HepG2 (cell line): Measurements from ENCODE around the gene LGR6. TPM values are rescaled to one million over a fixed set of nuclear protein-coding genes. Genes with fewer than 3 reads are reported as not detected.

Source experiments
- DPF2 ChIP-seq: sonication (generic); formaldehyde crosslinking; IDR thresholded peaks from 2 replicates; pipeline ENCODE4 v1.4.0; 2020; ENCODE audit warnings: mild to moderate bottlenecking, low read depth, missing genetic modification reagents, borderline replicate concordance
- E2F5 ChIP-seq: sonication (generic); formaldehyde crosslinking; conservative IDR thresholded peaks from 2 replicates; pipeline ENCODE4 v1.4.0; 2020; ENCODE audit warnings: missing genetic modification reagents
- EEA1 ChIP-seq: sonication (generic); formaldehyde crosslinking; IDR thresholded peaks from 2 replicates; pipeline ENCODE4 v1.5.1; 2020; ENCODE audit warnings: mild to moderate bottlenecking, missing genetic modification reagents, borderline replicate concordance
- ELF1 ChIP-seq: sonication (generic); formaldehyde crosslinking; IDR thresholded peaks from 2 replicates; pipeline ENCODE4 v1.4.0; 2020; ENCODE audit warnings: missing genetic modification reagents
- ETV5 ChIP-seq: IDR thresholded peaks from 2 replicates; pipeline ENCODE4 v1.6.1; 2018; ENCODE audit warnings: missing biosample characterization, missing genetic modification reagents, inconsistent platforms, borderline replicate concordance
- HBP1 ChIP-seq: IDR thresholded peaks from 2 replicates; pipeline ENCODE4 v1.6.1; 2016; ENCODE audit warnings: low read depth, control low read depth
- MAFK ChIP-seq, 2 experiments: IDR thresholded peaks in 1 of 2; conservative IDR thresholded peaks in 1 of 2; 2 replicates each; pipeline ENCODE4 v1.6.1; 2011; ENCODE audit warnings: improper control_type of control experiment in 2 of 2, low read length in 2 of 2
- MTA1 ChIP-seq: sonication (generic); formaldehyde crosslinking; IDR thresholded peaks from 2 replicates; pipeline ENCODE4 v1.4.0; 2020; ENCODE audit warnings: missing genetic modification reagents, mild to moderate bottlenecking, borderline replicate concordance
- MXI1 ChIP-seq: IDR thresholded peaks from 3 replicates; pipeline ENCODE4 v1.6.1; 2012; ENCODE audit warnings: low read depth, low read length, inconsistent platforms, borderline replicate concordance
- MYC ChIP-seq: sonication (generic); formaldehyde crosslinking; IDR thresholded peaks from 2 replicates; pipeline ENCODE4 v1.9.0; 2021; ENCODE audit warnings: missing genetic modification reagents, borderline replicate concordance
- MYNN ChIP-seq: sonication (generic); formaldehyde crosslinking; IDR thresholded peaks from 2 replicates; pipeline ENCODE4 v1.4.0; 2020; ENCODE audit warnings: mild to moderate bottlenecking, low read depth, missing genetic modification reagents
- PAF1 ChIP-seq: IDR thresholded peaks from 2 replicates; pipeline ENCODE4 v1.6.1; 2016; ENCODE audit warnings: missing genetic modification reagents, missing compliant biosample characterization
- PLRG1 ChIP-seq: fragments of 450-650 bp; conservative IDR thresholded peaks from 2 replicates; pipeline ENCODE4 v1.6.1; 2016
- SAFB2 ChIP-seq: sonication (generic); formaldehyde crosslinking; IDR thresholded peaks from 2 replicates; pipeline ENCODE4 v1.5.1; 2020; ENCODE audit warnings: missing genetic modification reagents, low read depth, mild to moderate bottlenecking, borderline replicate concordance
- TBP ChIP-seq: sonication (generic); formaldehyde crosslinking; IDR thresholded peaks from 2 replicates; pipeline ENCODE4 v1.5.0; 2020; ENCODE audit warnings: missing genetic modification reagents
- TGIF2 ChIP-seq: IDR thresholded peaks from 2 replicates; pipeline ENCODE4 v1.6.1; 2016; ENCODE audit warnings: control low read depth, missing compliant biosample characterization
- THYN1 ChIP-seq: sonication (generic); formaldehyde crosslinking; IDR thresholded peaks from 2 replicates; pipeline ENCODE4 v1.8.1; 2023; ENCODE audit warnings: low read depth, mild to moderate bottlenecking, moderate library complexity, missing genetic modification reagents, borderline replicate concordance
- U2AF2 ChIP-seq: fragments of 200-400 bp; formaldehyde crosslinking; IDR thresholded peaks from 2 replicates; pipeline ENCODE4 v1.6.1; 2017; ENCODE audit warnings: low read depth, mild to moderate bottlenecking, low read length
- ZBTB37 ChIP-seq: sonication (generic); formaldehyde crosslinking; IDR thresholded peaks from 2 replicates; pipeline ENCODE4 v1.4.0; 2020; ENCODE audit warnings: mild to moderate bottlenecking, missing genetic modification reagents
- ZNF235 ChIP-seq: sonication (generic); formaldehyde crosslinking; IDR thresholded peaks from 2 replicates; pipeline ENCODE4 v1.8.1; 2023; ENCODE audit warnings: mild to moderate bottlenecking, missing genetic modification reagents, borderline replicate concordance
- ZNF3 ChIP-seq: IDR thresholded peaks from 2 replicates; pipeline ENCODE4 v1.7.0; 2017; ENCODE audit warnings: inconsistent platforms
- ZNF552 ChIP-seq: sonication (generic); formaldehyde crosslinking; IDR thresholded peaks from 2 replicates; pipeline ENCODE4 v1.9.0; 2022; ENCODE audit warnings: missing genetic modification reagents, mild to moderate bottlenecking, borderline replicate concordance
- ZNF674 ChIP-seq: sonication (generic); formaldehyde crosslinking; IDR thresholded peaks from 2 replicates; pipeline ENCODE4 v1.5.0; 2020; ENCODE audit warnings: low read depth, mild to moderate bottlenecking, missing genetic modification reagents
- polyA plus RNA-seq, 8 experiments: library from polyadenylated mRNA; depleted of rRNA in 3 of 8; stranded (reverse) in 7 of 8; unstranded in 1 of 8; fragments of >200 nt; fragmentation: Illumina TruSeq in 4 of 8; extraction: Trizol in 4 of 8; gene quantifications; 2 replicates each; pipeline versions ENCODE4 v1.2.1 to v1.2.3, GENCODE V29; 2011 to 2016; ENCODE audit warnings: low read depth in 4 of 8, missing spikeins in 1 of 8, mixed read lengths in 1 of 8; ENCODE audit not compliant: insufficient read depth in 1 of 8
- total RNA-seq, 5 experiments: library from RNA; depleted of rRNA; stranded (reverse); fragments of >200 nt; fragmentation: Illumina TruSeq; extraction: Trizol; gene quantifications; 2 replicates each; pipeline ENCODE4 v1.2.3, GENCODE V29; 2016; ENCODE audit warnings: low read depth in 1 of 5
- TF ChIP-seq, protein P1 (sequence below): sonication (generic); formaldehyde crosslinking; IDR thresholded peaks from 2 replicates; pipeline ENCODE4 v1.5.0; 2020; ENCODE audit warnings: missing genetic modification reagents
- TF ChIP-seq, protein P2 (sequence below): IDR thresholded peaks from 2 replicates; pipeline ENCODE4 v1.6.1; 2016

Gene LGR6
- total and polyA plus RNA-seq, 2 of the 13 experiments (the other 11 are each of a cell fraction or from before 2014, with no cell fraction given), result 0.07 TPM; not detected in 1

DNA sequence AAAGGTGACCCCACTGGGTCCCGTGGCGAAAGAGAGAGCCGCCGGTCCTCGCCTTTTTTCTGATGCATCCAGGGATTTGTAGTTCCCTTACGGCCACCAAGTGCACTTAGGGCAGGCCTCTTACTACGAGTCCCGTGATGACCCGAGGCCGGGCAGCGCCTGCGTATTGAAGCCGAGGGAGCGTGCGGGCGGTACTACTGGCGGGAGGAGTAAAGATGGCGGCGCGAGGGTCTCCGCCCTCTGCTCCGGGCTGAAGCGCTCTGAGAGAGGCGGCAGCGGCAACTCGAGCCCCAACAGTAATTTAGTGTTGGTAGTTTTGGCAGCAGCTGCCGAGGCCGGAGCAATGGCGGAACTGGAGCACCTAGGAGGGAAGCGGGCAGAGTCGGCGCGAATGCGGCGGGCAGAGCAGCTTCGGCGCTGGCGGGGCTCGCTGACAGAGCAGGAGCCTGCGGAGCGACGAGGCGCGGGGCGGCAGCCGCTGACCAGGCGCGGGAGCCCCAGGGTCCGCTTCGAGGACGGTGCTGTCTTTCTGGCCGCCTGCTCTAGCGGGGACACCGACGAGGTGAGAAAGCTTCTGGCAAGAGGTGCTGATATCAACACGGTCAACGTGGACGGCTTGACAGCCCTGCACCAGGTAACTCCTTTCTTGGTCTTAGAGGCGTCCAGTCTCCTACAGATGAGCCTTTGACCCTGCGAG, 155.1 kb downstream of the LGR6 start, which contains the start of gene PPP1R12B (continued):
- TF ChIP-seq MYNN (no peak), EEA1 (CRISPR knock-in tag) (no peak), ZNF674 (CRISPR knock-in tag) (no peak), ELF1 (peak; percentile 86), HBP1 (0 out of 2 replicates have a peak, but pooled peaks have one; percentile 31), E2F5 (CRISPR knock-in tag) (0 out of 2 replicates have a peak, but pooled peaks have one; percentile 30), THYN1 (no peak), DPF2 (no peak), MTA1 (CRISPR knock-in tag) (no peak; the same call in 1 of the 2 replicates), TGIF2 (CRISPR knock-in tag) (0 out of 2 replicates have a peak, but pooled peaks have one; percentile 13), ETV5 (CRISPR knock-in tag) (no peak), SAFB2 (CRISPR knock-in tag) (no peak; the same call in 1 of the 2 replicates), ZNF552 (CRISPR knock-in tag) (no peak), PAF1 (CRISPR knock-in tag) (no peak), U2AF2 (no peak), MYC (CRISPR knock-in tag) (peak; percentile 78), TBP (CRISPR knock-in tag) (peak; percentile 32; the same call in 1 of the 2 replicates), ZNF235 (CRISPR knock-in tag) (no peak), MAFK (conservative IDR thresholded peaks at IDR 0.05 in 1 of 2, IDR thresholded peaks at IDR 0.05 in 1 of 2; ENCODE audit: low read length in 2 of 2) (no peak), PLRG1 (no peak), ZNF3 (no peak), MXI1 (peak; percentile 62; the same call in 1 of the 3 replicates), ZBTB37 (CRISPR knock-in tag) (0 out of 2 replicates have a peak, but pooled peaks have one; percentile 50)
- TF ChIP-seq, protein P1, sequence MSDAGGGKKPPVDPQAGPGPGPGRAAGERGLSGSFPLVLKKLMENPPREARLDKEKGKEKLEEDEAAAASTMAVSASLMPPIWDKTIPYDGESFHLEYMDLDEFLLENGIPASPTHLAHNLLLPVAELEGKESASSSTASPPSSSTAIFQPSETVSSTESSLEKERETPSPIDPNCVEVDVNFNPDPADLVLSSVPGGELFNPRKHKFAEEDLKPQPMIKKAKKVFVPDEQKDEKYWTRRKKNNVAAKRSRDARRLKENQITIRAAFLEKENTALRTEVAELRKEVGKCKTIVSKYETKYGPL, result 0 out of 2 replicates have a peak, but pooled peaks have one; percentile 22
- TF ChIP-seq, protein P2, sequence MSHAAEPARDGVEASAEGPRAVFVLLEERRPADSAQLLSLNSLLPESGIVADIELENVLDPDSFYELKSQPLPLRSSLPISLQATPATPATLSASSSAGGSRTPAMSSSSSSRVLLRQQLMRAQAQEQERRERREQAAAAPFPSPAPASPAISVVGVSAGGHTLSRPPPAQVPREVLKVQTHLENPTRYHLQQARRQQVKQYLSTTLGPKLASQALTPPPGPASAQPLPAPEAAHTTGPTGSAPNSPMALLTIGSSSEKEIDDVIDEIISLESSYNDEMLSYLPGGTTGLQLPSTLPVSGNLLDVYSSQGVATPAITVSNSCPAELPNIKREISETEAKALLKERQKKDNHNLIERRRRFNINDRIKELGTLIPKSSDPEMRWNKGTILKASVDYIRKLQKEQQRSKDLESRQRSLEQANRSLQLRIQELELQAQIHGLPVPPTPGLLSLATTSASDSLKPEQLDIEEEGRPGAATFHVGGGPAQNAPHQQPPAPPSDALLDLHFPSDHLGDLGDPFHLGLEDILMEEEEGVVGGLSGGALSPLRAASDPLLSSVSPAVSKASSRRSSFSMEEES (CRISPR knock-in tag), result peak; percentile 77
